ENCODE data around the gene CAPN11.

DNA sequence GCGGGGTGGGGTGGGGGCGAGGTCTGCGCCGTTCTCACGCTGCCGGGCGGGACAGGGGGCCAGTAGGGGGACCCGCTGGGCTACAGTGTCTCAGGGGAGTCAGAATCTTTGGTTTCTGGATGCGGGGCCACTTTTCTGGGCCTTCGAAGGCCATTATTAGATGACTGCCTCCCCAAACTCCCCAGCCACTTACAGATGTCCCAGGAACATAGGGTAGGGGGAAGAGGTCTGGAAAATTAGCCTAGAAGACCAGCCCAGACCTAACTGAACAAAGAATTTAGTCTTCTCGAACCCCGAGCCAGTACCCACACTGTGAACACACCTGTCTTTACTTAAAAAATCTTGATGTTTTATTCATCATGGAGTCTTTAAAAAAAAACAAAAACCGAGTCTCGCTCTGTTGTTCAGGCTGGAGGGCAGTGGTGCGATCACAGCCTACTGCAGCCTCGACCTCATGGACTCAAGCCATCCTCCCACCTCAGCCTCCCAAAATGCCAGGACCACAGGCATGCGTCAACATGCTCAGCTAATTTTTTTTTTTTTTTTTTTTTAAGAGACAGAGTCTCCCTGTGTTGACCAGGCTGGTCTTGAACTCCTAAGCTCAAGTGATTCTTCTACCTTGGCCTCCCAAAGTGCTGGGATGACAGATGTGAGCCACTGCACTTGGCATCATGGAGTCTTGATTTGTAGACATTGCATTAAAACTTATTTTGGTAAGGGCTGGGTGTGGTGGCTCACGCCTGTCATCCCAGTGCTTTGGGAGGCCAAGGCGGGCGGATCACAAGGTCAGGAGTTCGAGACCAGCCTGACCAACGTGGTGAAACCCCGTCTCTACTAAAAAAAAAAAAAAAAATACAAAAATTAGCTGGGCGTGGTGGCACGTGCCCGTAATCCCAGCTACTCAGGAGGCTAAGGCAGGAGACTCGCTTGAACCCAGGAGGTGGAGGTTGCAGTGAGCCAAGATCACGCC is 61.5 kb downstream of the CAPN11 start:
- TF ChIP-seq, protein P1, sequence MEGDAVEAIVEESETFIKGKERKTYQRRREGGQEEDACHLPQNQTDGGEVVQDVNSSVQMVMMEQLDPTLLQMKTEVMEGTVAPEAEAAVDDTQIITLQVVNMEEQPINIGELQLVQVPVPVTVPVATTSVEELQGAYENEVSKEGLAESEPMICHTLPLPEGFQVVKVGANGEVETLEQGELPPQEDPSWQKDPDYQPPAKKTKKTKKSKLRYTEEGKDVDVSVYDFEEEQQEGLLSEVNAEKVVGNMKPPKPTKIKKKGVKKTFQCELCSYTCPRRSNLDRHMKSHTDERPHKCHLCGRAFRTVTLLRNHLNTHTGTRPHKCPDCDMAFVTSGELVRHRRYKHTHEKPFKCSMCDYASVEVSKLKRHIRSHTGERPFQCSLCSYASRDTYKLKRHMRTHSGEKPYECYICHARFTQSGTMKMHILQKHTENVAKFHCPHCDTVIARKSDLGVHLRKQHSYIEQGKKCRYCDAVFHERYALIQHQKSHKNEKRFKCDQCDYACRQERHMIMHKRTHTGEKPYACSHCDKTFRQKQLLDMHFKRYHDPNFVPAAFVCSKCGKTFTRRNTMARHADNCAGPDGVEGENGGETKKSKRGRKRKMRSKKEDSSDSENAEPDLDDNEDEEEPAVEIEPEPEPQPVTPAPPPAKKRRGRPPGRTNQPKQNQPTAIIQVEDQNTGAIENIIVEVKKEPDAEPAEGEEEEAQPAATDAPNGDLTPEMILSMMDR (IDR thresholded peaks at IDR 0.05), result no peak
- no peak for TF ChIP-seq POLR2A (IDR thresholded peaks at IDR 0.05)
